SK-N-MC (cell line): ENCODE data around the gene HM13.
"Not testable (repeated sequence)": the region's sequence is repeated elsewhere in the genome, so short reads cannot be mapped to it uniquely, and the experiment has no call there.

Experiments used
- EZH2 ChIP-seq: fragments of 200-600 bp; sonication (generic); IDR thresholded peaks from one replicate; pipeline ENCODE4 v1.6.1; 2017; ENCODE audit warnings: antibody characterized with exemption
- FOXP2 ChIP-seq: optimal IDR thresholded peaks from 2 replicates; pipeline ENCODE3; 2011; ENCODE audit warnings: mild to moderate bottlenecking, moderate library complexity; ENCODE audit not compliant: insufficient read depth; ENCODE audit errors: extremely low read length, control extremely low read depth
- POLR2AphosphoS5 ChIP-seq: IDR thresholded peaks from 2 replicates; pipeline ENCODE4 v1.6.1; 2012; ENCODE audit warnings: mild to moderate bottlenecking, low read depth, low read length, borderline replicate concordance

- TF ChIP-seq POLR2AphosphoS5, EZH2, FOXP2: not testable (repeated sequence)
Observed at GRCh38 chr20:31502884-31503673, 11.2 kb upstream of the HM13 start.
